Measurements from ENCODE around the gene VMAC. TPM values are rescaled to one million over a fixed set of nuclear protein-coding genes. Genes with fewer than 3 reads are reported as not detected.

VMAC gene
- total and polyA plus RNA-seq, 2 of the 8 experiments (the other 6 are each of a cell fraction or from before 2014, with no cell fraction given) = 1.3 to 2.2 TPM

GRCh38 chr19:5918463-5919079 is 13.9 kb downstream of the VMAC start (continued):
- TF ChIP-seq RAD21 (IDR thresholded peaks at IDR 0.05 in 1 of 2, conservative IDR thresholded peaks at IDR 0.05 in 1 of 2; ENCODE audit: low read depth in 2 of 2, low read length in 2 of 2) (no peak), BRCA1 (IDR thresholded peaks at IDR 0.05; ENCODE audit: low read depth, low read length) (no peak), KDM1A (IDR thresholded peaks at IDR 0.05; ENCODE audit: borderline replicate concordance, low read length) (no peak), JUN (IDR thresholded peaks at IDR 0.05; ENCODE audit: low read depth, low read length) (no peak), TAF1 (IDR thresholded peaks at IDR 0.05; ENCODE audit: low read depth, low read length) (no peak), E2F6 (IDR thresholded peaks at IDR 0.05) (no peak), TAF7 (optimal IDR thresholded peaks at IDR 0.05; ENCODE audit: borderline replicate concordance, low read depth, low read length) (no peak), SRF (IDR thresholded peaks at IDR 0.05; ENCODE audit: low read depth, low read length) (no peak), HDAC2 (IDR thresholded peaks at IDR 0.05; ENCODE audit: borderline replicate concordance in 1 of 2, low read depth in 2 of 2, low read length in 2 of 2) (no peak)
